GM18502 (cell line): ENCODE results near the gene IFNB1.

Source experiments
- ATAC-seq: cut with Tn5 transposase; IDR thresholded peaks from one replicate; pipeline ENCODE4 v1.9.1; 2021; ENCODE audit warnings: mild to moderate bottlenecking; ENCODE audit not compliant: unreplicated experiment, poor library complexity

IFNB1 gene

DNA sequence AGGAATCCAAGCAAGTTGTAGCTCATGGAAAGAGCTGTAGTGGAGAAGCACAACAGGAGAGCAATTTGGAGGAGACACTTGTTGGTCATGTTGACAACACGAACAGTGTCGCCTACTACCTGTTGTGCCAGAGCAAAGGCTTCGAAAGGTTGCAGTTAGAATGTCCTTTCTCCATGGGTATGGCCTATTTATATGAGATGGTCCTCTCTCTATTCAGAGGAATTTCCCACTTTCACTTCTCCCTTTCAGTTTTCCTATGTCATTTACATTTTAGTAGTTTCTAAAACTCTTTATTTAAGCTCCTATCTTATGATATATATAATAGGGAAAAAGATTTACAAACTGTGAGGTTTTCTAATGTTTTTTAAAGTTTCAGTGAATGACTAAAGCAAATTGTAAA is at the start of gene IFNB1:
Gene IFNB1 (minus strand): TSS at position 162 of the 400 bp plus-strand sequence. CDS start 73 bp downstream, at position 89.
- no peak for ATAC-seq

DNA sequence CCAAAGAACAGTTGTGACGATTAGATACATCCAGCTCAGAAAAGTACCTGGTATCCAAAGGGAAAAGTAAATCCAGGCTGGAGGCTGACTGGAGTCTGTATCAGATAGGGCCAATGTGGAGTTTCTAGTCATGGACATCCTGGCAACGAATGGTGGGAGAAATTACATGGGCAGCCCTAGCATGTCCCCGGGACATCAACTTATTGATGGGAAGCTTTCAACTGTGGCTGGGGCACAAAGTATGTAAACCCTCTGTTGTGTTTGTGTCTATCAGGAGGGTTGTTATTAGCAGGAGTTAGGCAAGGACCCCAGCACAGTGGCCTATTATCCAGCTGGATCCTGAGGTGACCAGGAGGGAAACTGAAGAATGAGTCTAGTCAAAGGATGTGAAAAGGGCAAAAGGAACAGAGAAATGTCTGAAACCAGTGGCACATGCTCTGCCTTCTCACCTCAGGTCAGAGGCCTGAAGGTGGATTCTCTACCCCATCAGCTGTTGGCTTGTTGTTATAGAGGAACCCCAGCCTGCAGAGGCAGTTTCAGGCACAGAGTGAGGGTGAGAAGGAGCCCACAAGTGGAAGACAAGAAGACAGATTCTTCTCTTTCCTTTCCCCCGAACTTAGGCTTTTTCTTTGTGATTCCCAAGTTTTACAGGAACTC is 44.0 kb upstream of the IFNB1 start:
- peak; percentile 96 for ATAC-seq

- no peak for ATAC-seq
These were observed 43.3 kb upstream of the IFNB1 start for GRCh38 chr9:21121079-21121478.

GRCh38 chr9:21119093-21119770 is 41.5 kb upstream of the IFNB1 start:
- peak; percentile 52 for ATAC-seq

GRCh38 chr9:21114311-21114710 is 36.6 kb upstream of the IFNB1 start:
- ATAC-seq = no peak

DNA sequence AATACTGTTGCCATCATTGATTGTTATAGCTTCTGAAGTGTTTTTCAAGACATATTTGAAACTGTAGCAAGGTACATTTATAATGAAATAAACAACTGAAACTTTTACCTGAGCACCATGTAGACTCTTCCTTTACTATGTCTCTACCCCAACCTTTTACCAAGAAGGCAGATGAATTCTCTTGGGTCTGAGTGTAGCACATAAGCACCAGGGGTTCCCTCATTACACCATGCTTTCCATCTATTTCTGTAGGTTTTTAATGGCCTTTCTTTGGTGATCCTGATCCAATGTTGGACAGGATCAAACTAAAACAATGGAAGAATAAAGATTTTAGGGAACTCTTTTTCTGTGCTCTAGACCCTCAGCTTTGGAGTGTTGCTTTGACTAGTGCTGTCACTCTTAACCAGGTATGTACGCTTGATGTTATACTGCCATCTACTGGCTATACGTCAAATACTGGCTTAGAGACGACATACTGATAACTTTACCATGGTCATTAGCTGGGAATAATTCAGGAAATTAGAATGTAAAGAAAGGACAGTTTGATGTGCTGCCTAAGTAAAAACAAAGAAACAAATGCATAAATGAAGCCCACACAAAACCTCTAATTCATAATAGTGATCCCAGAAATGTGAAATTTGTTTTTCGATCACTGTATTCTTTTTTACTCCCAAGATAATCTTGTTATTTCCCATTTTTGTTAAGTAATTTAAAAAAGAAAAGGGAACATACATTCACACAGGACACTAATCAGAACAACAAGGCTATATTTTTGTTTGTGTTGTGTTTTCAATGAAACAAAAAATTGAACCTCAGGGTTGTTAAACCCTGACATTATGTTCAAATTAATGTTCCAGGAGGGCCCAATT is 33.2 kb upstream of the IFNB1 start:
- peak; percentile 97 for ATAC-seq

DNA sequence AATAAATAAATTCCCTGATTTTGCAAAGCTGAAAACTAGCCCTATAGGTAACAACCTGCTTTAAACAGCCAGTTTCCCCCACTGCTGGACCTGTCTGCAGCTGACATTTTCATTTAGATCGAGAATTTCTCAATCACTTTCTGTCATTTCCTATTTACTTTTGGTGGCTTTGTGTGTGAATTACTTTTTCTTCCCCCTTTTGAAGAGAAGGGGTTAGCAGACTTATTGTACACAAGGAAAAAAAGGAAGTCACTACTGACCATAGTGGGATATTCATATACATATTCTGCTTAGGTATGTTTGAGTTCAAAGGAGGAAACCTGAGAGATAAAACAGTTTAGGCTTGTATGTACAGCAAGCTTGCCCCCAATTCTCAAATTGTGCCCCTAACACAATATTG is 27.0 kb upstream of the IFNB1 start:
- no peak for ATAC-seq

DNA sequence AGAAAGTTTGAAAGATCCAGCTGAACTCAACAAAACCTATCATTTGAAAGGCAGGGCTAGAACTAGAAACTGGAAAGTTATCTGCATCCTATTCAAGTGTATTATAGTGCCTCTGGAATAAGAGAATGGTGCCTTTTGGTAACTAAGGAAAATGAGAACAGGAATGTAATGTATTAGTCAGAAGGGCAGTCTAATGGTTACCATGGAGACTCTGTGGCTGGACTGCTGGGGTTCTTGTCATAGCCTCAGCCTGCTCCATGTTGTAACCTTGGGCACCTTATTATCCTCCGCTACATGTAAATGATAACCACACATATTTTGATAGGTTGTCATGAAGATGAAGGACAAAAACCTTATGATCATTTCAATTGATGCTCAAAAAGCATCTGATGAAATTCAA is 24.6 kb upstream of the IFNB1 start:
- no peak for ATAC-seq

DNA sequence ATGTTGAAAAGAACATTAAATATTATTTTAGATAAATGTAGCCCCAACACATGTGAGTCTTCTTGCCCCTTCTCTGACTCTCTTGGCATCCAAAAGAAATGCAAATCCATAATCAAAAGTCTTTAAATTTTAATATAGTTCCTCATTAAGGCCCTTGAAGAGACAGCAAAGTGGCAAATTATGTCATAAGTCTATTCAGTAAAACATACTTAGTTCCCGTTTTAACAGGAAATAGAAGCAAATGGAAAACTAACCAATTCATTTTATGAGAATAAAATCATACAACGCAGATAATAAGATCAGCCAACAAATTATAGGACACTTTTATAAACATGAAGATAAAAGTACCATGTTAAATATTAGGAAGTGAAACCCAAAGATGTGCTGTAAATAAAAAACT is 20.1 kb upstream of the IFNB1 start:
- ATAC-seq = no peak

- peak; percentile 9 for ATAC-seq
These were observed 19.1 kb upstream of the IFNB1 start for GRCh38 chr9:21096901-21097255.

GRCh38 chr9:21096172-21096900 is 18.6 kb upstream of the IFNB1 start:
- ATAC-seq = peak; percentile 81

- ATAC-seq = no peak
These were observed 17.8 kb upstream of the IFNB1 start for GRCh38 chr9:21095561-21095960.

DNA sequence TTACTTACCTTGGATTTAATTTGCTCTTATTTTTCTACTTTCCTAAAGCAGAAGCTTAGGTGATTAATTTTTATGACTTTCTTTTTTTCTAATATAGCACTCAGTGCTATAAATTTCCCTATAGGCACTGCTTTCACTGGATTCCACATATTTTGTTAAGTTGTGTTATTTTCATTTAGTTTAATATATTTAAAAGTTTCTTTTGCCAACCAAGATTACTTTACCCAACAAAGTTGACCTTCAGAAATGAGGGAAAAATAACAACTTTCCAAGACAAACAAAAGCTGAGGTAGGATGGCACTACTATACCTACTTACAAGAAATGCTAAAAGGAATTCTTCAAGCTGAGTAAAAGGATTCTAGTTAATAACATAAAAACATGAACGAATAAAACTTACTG is 8.8 kb upstream of the IFNB1 start:
- ATAC-seq = no peak

DNA sequence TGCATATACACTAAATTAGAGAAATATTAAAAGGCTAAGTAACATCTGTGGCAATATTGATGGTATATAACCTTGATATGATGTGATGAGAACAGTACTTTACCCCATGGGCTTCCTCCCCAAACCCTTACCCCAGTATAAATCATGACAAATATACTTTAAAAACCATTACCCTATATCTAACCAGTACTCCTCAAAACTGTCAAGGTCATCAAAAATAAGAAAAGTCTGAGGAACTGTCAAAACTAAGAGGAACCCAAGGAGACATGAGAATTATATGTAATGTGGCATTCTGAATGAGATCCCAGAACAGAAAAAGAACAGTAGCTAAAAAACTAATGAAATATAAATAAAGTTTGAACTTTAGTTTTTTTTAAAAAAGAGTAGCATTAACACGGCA is 7.3 kb upstream of the IFNB1 start:
- ATAC-seq = no peak

DNA sequence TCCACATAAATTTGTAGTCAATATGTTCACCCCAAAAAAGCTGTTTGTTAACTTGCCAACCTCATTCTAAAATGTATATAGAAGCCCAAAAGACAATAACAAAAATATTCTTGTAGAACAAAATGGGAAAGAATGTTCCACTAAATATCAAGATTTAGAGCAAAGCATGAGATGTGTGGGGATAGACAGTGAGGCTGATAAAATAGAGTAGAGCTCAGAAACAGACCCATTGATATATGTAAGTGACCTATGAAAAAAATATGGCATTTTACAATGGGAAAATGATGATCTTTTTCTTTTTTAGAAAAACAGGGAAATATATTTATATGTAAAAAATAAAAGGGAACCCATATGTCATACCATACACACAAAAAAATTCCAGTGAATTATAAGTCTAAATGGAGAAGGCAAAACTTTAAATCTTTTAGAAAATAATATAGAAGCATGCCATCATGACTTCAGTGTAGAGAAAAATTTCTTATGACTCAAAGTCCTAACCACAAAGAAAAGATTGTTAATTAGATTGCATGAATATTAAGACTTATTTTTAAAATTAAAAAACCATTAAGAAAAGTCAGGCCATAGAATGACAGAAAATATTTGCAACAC is 6.6 kb upstream of the IFNB1 start:
- no peak for ATAC-seq

- ATAC-seq = no peak
These were observed 4.9 kb upstream of the IFNB1 start for GRCh38 chr9:21082671-21083070.

DNA sequence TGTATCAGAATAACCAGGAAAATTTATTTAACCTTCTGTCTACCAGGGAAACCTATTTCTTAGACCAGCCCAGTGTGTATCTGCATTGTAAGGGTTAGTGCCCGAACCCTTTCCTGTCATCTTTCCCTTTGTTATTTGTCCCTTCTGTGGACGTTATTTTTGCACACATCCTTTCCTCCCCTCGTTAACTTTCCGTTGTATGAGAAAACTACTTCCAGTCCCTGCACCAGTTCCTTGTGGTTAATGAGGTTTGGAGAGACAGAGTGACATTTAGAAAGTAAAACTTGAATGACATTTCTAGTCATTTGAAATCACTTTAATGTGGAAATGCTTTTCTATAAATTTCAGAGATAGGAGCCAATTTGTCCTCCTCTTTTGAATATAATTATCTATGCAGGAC is 4.3 kb upstream of the IFNB1 start:
- ATAC-seq = no peak

- ATAC-seq = no peak
These were observed 3.7 kb upstream of the IFNB1 start for GRCh38 chr9:21081451-21081850.

DNA sequence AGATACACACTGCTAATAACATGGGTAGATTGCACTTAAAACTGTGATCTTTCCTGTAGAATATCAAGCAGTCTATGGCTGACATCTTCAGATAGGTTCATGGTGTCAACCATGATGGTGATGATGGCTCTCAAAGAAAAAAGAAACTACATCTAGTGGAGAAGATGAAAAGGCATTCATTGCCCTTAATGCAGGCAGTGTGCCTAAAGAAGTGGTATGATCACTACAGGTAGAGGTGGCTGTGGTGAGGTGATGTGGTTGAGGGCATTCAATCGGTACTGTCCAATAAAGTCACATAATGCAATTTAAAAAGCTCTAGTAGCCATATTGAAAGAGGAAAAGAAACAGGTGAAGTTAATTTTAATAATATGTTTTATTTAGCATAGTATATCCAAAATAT is 3.1 kb upstream of the IFNB1 start:
- no peak for ATAC-seq

- no peak for ATAC-seq
These were observed 960 bp upstream of the IFNB1 start for GRCh38 chr9:21078702-21079101.
